A549 (cell line): ENCODE results near the gene VOPP1. TPM values are rescaled to one million over a fixed set of nuclear protein-coding genes. Genes with fewer than 3 reads are reported as not detected.

Source experiments
- ATAC-seq, 2 experiments: fragments of 200-7000 bp in 1 of 2; fragments of >200 bp in 1 of 2; cut with Nextera tagmentation in 1 of 2; cut with Tn5 transposase in 1 of 2; 3 replicates each; pipeline versions ENCODE4 v1.8.0 to v1.9.1; 2018 to 2020; ENCODE audit warnings: mild to moderate bottlenecking in 1 of 2, moderate library complexity in 1 of 2
- CTCF ChIA-PET: fragments of 300-600 bp; sonication (Branson Sonifier 250); formaldehyde crosslinking; extraction: SDS; loops from one replicate; lab custom pipeline; 2021; ENCODE audit warnings: antibody characterized with exemption, inconsistent platforms; lab: Yijun Ruan, JAX
- POLR2A ChIA-PET: fragments of 350-600 bp; formaldehyde crosslinking; extraction: SDS; loops from one replicate; lab custom pipeline; 2021; ENCODE audit warnings: antibody characterized with exemption, inconsistent platforms; lab: Yijun Ruan, JAX
- DNase-seq, 2 experiments: peaks; one replicate each; pipeline versions ENCODE4 v3.0.0 to v3.0.0-alpha.2; 2011 to 2016; ENCODE audit warnings: low read depth in 1 of 2, low spot score in 1 of 2
- FAIRE-seq: peaks from 2 replicates; lab custom pipeline; 2011; peaks lifted over from hg19 to GRCh38; lab: Jason Lieb, UNC
- H3K27ac ChIP-seq, 2 experiments: fragments of >200 bp; sonication (Bioruptor Twin); formaldehyde crosslinking; 3 replicates each; pipeline ENCODE4 v1.5.1; 2016 to 2017
- H3K4me1 ChIP-seq: fragments of >200 bp; sonication (Bioruptor Twin); formaldehyde crosslinking; 3 replicates; pipeline ENCODE4 v1.6.1; 2016
- H3K4me2 ChIP-seq: fragments of >200 bp; sonication (Bioruptor Twin); formaldehyde crosslinking; 3 replicates; pipeline ENCODE4 v1.6.1; 2016
- H3K4me3 ChIP-seq: fragments of >200 bp; sonication (Bioruptor Twin); formaldehyde crosslinking; 3 replicates; pipeline ENCODE4 v1.5.1; 2016
- H3K9me3 ChIP-seq: fragments of >200 bp; sonication (Bioruptor Twin); formaldehyde crosslinking; 3 replicates; pipeline ENCODE4 v1.6.1; 2016
- BCL3 ChIP-seq: fragments of >200 bp; sonication (Bioruptor Twin); formaldehyde crosslinking; IDR thresholded peaks from 3 replicates; pipeline ENCODE4 v1.6.1; 2016
- CBX2 ChIP-seq: fragments of 200-600 bp; sonication (generic); IDR thresholded peaks from 2 replicates; pipeline ENCODE4 v1.6.1; 2016; ENCODE audit warnings: low read depth, mild to moderate bottlenecking, borderline replicate concordance
- CBX8 ChIP-seq: fragments of 200-600 bp; sonication (generic); IDR thresholded peaks from 2 replicates; pipeline ENCODE4 v1.6.1; 2016
- CEBPB ChIP-seq, 2 experiments: fragments of >200 bp in 1 of 2; sonication (Bioruptor Twin) in 1 of 2; formaldehyde crosslinking in 1 of 2; IDR thresholded peaks; 2 replicates each; pipeline ENCODE4 v1.6.1; 2012 to 2016
- E2F6 ChIP-seq: IDR thresholded peaks from 2 replicates; pipeline ENCODE4 v1.6.1; 2012; ENCODE audit warnings: low read depth, borderline replicate concordance
- EHF ChIP-seq: fragments of 250-450 bp; sonication (Bioruptor Pico); IDR thresholded peaks from 2 replicates; pipeline ENCODE4 v1.5.0; 2020; ENCODE audit warnings: mild to moderate bottlenecking
- EHMT2 ChIP-seq: fragments of 200-600 bp; sonication (generic); IDR thresholded peaks from 2 replicates; pipeline ENCODE4 v1.6.1; 2016; ENCODE audit warnings: antibody characterized with exemption, low read depth, mild to moderate bottlenecking, moderate library complexity
- FOSL2 ChIP-seq, 2 experiments: fragments of 450-650 bp in 1 of 2; fragments of >200 bp in 1 of 2; sonication (Bioruptor Twin) in 1 of 2; formaldehyde crosslinking; IDR thresholded peaks; 2 replicates each; pipeline versions ENCODE4 v1.5.0 to v1.6.1; 2016 to 2020; ENCODE audit warnings: mild to moderate bottlenecking in 1 of 2, moderate library complexity in 1 of 2
- HMGXB4 ChIP-seq: fragments of 250-450 bp; sonication (Bioruptor Pico); IDR thresholded peaks from 2 replicates; pipeline ENCODE4 v1.5.0; 2021; ENCODE audit warnings: mild to moderate bottlenecking, moderate library complexity, borderline replicate concordance
- HOXA7 ChIP-seq: fragments of 250-450 bp; sonication (Bioruptor Pico); IDR thresholded peaks from 2 replicates; pipeline ENCODE4 v1.5.0; 2020; ENCODE audit warnings: mild to moderate bottlenecking, moderate library complexity
- HOXB5 ChIP-seq: fragments of 250-450 bp; sonication (Bioruptor Pico); IDR thresholded peaks from 2 replicates; pipeline ENCODE4 v1.5.0; 2020; ENCODE audit warnings: mild to moderate bottlenecking, moderate library complexity
- JUN ChIP-seq, 2 experiments: fragments of >200 bp; sonication (Bioruptor Twin); formaldehyde crosslinking; IDR thresholded peaks; 2 replicates in 1 of 2; 3 replicates in 1 of 2; pipeline ENCODE4 v1.6.1; 2016 to 2017
- KDM5A ChIP-seq: fragments of 200-600 bp; sonication (generic); IDR thresholded peaks from 2 replicates; pipeline ENCODE4 v1.6.1; 2016; ENCODE audit warnings: antibody characterized with exemption, mild to moderate bottlenecking
- MAFK ChIP-seq: fragments of 450-650 bp; IDR thresholded peaks from 2 replicates; pipeline ENCODE4 v1.6.1; 2014; ENCODE audit not compliant: partially characterized antibody
- NFE2L2 ChIP-seq: fragments of 150-350 bp; conservative IDR thresholded peaks from 2 replicates; pipeline ENCODE4 v1.6.1; 2014; ENCODE audit warnings: low read length
- NR3C1 ChIP-seq: fragments of >200 bp; sonication (Bioruptor Twin); formaldehyde crosslinking; IDR thresholded peaks from 3 replicates; pipeline ENCODE4 v1.6.1; 2017
- PHF8 ChIP-seq: fragments of 200-600 bp; sonication (generic); IDR thresholded peaks from 2 replicates; pipeline ENCODE4 v1.6.1; 2016; ENCODE audit warnings: low read depth, mild to moderate bottlenecking, antibody characterized with exemption, moderate library complexity, borderline replicate concordance
- POLR2AphosphoS2 ChIP-seq: conservative IDR thresholded peaks from 2 replicates; pipeline ENCODE4 v1.6.1; 2012; ENCODE audit warnings: low read length, improper control_type of control experiment, inconsistent platforms
- RAD21 ChIP-seq, 2 experiments: fragments of >200 bp in 1 of 2; sonication (Bioruptor Twin) in 1 of 2; formaldehyde crosslinking in 1 of 2; IDR thresholded peaks in 1 of 2; conservative IDR thresholded peaks in 1 of 2; 2 replicates in 1 of 2; 3 replicates in 1 of 2; pipeline ENCODE4 v1.6.1; 2012 to 2018; ENCODE audit warnings: inconsistent platforms in 1 of 2
- RARB ChIP-seq: fragments of 250-450 bp; sonication (Bioruptor Pico); IDR thresholded peaks from 2 replicates; pipeline ENCODE4 v1.8.0; 2021; ENCODE audit warnings: mild to moderate bottlenecking, moderate library complexity
- SREBF2 ChIP-seq: fragments of 450-650 bp; IDR thresholded peaks from 2 replicates; pipeline ENCODE4 v1.6.1; 2014; ENCODE audit warnings: mild to moderate bottlenecking, moderate library complexity
- WGBS: methylation state at CpG from one replicate; pipeline ENCODE4 v1.1.6; 2017; ENCODE audit errors: missing lambda C conversion rate; 5-methylcytosine and 5-hydroxymethylcytosine counted together
- polyA plus RNA-seq, 4 experiments: library from polyadenylated mRNA; depleted of rRNA in 3 of 4; stranded (reverse); fragments of >200 nt; fragmentation: RNase III in 1 of 4; extraction: RNeasy Plus Mini Kit Qiagen cat#74134 plus additional on column Dnase treatment in 1 of 4; gene quantifications; 2 replicates in 3 of 4; 3 replicates in 1 of 4; pipeline ENCODE4 v1.2.3, GENCODE V29; 2011 to 2017
- TF ChIP-seq, protein P1 (sequence below): fragments of 150-350 bp; IDR thresholded peaks from 2 replicates; pipeline ENCODE4 v1.6.1; 2014; ENCODE audit warnings: low read depth, mild to moderate bottlenecking, low read length
- TF ChIP-seq, protein P2 (sequence below): fragments of >200 bp; sonication (Bioruptor Twin); formaldehyde crosslinking; IDR thresholded peaks from 3 replicates; pipeline ENCODE4 v1.5.1; 2016

VOPP1 gene
- polyA plus RNA-seq, 2 of the 4 experiments (the other 2 are of a cell fraction), result 68.1 to 73.4 TPM

GRCh38 chr7:55464422-55464821 lies 107.9 kb downstream of the VOPP1 start:
- ChIA-PET CTCF (no interaction called here), POLR2A (no interaction called here)
- Histone ChIP-seq H3K9me3 (peaks cover 44% of the 10 kb centered on the region), H3K4me2 (no peak overlapping the region), H3K27ac (no peak overlapping the region), H3K4me3 (no peak overlapping the region), H3K4me1 (no peaks in the 10 kb centered on the region)
- DNase-seq (no peak), ATAC-seq (no peak), FAIRE-seq (no peak)
- TF ChIP-seq POLR2AphosphoS2 (no peak), FOSL2 (IDR thresholded peaks at IDR 0.05) (no peak), FOSL2 (CRISPR knock-in tag; IDR thresholded peaks at IDR 0.05) (no peak), HMGXB4 (CRISPR knock-in tag) (no peak)
- TF ChIP-seq, protein P1, sequence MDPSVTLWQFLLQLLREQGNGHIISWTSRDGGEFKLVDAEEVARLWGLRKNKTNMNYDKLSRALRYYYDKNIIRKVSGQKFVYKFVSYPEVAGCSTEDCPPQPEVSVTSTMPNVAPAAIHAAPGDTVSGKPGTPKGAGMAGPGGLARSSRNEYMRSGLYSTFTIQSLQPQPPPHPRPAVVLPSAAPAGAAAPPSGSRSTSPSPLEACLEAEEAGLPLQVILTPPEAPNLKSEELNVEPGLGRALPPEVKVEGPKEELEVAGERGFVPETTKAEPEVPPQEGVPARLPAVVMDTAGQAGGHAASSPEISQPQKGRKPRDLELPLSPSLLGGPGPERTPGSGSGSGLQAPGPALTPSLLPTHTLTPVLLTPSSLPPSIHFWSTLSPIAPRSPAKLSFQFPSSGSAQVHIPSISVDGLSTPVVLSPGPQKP, result no peak
- TF ChIP-seq, protein P2, sequence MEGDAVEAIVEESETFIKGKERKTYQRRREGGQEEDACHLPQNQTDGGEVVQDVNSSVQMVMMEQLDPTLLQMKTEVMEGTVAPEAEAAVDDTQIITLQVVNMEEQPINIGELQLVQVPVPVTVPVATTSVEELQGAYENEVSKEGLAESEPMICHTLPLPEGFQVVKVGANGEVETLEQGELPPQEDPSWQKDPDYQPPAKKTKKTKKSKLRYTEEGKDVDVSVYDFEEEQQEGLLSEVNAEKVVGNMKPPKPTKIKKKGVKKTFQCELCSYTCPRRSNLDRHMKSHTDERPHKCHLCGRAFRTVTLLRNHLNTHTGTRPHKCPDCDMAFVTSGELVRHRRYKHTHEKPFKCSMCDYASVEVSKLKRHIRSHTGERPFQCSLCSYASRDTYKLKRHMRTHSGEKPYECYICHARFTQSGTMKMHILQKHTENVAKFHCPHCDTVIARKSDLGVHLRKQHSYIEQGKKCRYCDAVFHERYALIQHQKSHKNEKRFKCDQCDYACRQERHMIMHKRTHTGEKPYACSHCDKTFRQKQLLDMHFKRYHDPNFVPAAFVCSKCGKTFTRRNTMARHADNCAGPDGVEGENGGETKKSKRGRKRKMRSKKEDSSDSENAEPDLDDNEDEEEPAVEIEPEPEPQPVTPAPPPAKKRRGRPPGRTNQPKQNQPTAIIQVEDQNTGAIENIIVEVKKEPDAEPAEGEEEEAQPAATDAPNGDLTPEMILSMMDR, result no peak
- 91% methylated on average over 2 of the region's 2 CpGs for WGBS

DNA sequence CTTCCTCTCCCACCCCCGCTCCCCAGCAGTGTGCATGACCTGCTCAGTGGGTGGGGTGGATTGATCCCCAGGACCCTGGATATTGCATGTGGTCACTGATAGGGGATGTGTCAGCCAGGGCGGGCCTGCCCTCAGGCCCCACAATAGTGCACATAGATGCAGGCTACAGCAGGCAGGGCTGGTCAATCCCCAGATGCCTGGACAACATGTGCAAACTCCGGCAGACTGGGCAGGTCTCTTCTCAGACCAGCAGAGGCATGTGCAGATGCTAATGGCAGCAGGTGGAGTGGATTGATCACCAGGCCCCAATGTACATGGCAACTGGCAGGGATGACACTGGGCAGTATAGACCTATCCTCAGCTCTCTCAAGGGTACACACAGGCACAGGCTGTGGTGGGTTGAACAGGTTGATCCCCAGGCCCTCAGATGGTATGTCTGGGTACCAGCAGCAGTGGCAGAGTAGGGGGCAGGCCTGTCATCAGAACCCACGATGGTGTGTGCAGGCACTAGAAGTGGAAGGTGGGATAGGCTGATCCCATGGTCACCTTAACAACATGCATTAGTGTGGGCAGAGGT lies 108.5 kb downstream of the VOPP1 start:
- no peak for ATAC-seq
- POLR2A ChIA-PET, result no interaction called here
- WGBS, result 88% methylated on average over 4 of the region's 4 CpGs
- no peak for TF ChIP-seq KDM5A
- Histone ChIP-seq H3K27ac (no peak overlapping the region), H3K4me1 (no peaks in the 10 kb centered on the region), H3K4me2 (no peak overlapping the region), H3K9me3 (peaks cover 49% of the 10 kb centered on the region), H3K4me3 (no peak overlapping the region)
- CTCF ChIA-PET, result no interaction called here
- no peak for DNase-seq
- no peak for FAIRE-seq

DNA sequence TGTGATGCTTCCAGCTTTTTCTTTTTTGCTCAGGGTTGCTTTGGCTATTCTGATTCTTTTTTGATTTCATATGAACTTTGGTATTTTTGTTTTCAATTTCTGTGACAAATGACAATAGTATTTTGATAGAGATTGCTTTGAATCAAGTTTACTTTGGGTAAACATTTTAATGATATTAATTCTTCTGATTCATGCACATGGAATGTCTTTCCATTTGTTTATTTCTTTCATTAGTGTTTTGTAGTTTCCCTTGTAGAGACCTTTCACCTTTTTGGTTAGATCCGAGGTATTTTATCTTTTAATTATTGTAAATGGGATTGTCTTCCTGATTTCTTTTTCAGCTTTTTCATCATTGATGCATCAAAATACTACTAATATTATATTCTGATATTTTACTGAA lies 114.0 kb downstream of the VOPP1 start:
- Histone ChIP-seq H3K4me2 (no peak overlapping the region), H3K27ac (no peak overlapping the region), H3K9me3 (peaks cover 38% of the 10 kb centered on the region), H3K4me1 (no peaks in the 10 kb centered on the region), H3K4me3 (no peak overlapping the region)
- 65% methylated on average over 1 of the region's 1 CpG for WGBS
- DNase-seq (no peak), ATAC-seq (no peak), FAIRE-seq (peak; percentile 39)
- CTCF ChIA-PET, result no interaction called here
- POLR2A ChIA-PET, result no interaction called here
- TF ChIP-seq PHF8 (no peak), POLR2AphosphoS2 (no peak), BCL3 (no peak), E2F6 (no peak), MAFK (no peak), RAD21 (conservative IDR thresholded peaks at IDR 0.05 in 1 of 2, IDR thresholded peaks at IDR 0.05 in 1 of 2) (no peak), NFE2L2 (no peak), RARB (CRISPR knock-in tag) (no peak), NR3C1 (no peak), SREBF2 (no peak), EHF (no peak), CBX2 (no peak), JUN (IDR thresholded peaks at IDR 0.05) (no peak), HMGXB4 (CRISPR knock-in tag) (no peak), CEBPB (IDR thresholded peaks at IDR 0.05) (no peak), EHMT2 (no peak), CBX8 (no peak), HOXB5 (CRISPR knock-in tag) (no peak), HOXA7 (CRISPR knock-in tag) (no peak)
